Esophagus muscularis mucosa (tissue), 4 donors: Measurements from ENCODE around the gene SLC25A18.

ENCODE experiments used
- EP300 ChIP-seq: sonication (generic); formaldehyde crosslinking; IDR thresholded peaks from one replicate; pipeline ENCODE4 v1.6.1; 2017; ENCODE audit warnings: antibody characterized with exemption
- POLR2A ChIP-seq: fragments of 450-650 bp; IDR thresholded peaks from one replicate; pipeline ENCODE4 v1.6.1; 2017; ENCODE audit warnings: antibody characterized with exemption, moderate library complexity, mild to moderate bottlenecking, low read depth
- POLR2AphosphoS5 ChIP-seq, 2 donors: sonication (generic); formaldehyde crosslinking; IDR thresholded peaks; one replicate each; pipeline ENCODE4 v1.6.1; 2017; ENCODE audit warnings: antibody characterized with exemption in 2 of 2
- TF ChIP-seq, protein P1 (sequence below), 3 experiments: fragments of 200-600 bp in 2 of 3; fragments of 450-650 bp in 1 of 3; sonication (generic) in 2 of 3; IDR thresholded peaks; one replicate each; pipeline ENCODE4 v1.5.1; 2017 to 2019; ENCODE audit warnings: antibody characterized with exemption in 3 of 3, mild to moderate bottlenecking in 2 of 3, moderate library complexity in 1 of 3

DNA sequence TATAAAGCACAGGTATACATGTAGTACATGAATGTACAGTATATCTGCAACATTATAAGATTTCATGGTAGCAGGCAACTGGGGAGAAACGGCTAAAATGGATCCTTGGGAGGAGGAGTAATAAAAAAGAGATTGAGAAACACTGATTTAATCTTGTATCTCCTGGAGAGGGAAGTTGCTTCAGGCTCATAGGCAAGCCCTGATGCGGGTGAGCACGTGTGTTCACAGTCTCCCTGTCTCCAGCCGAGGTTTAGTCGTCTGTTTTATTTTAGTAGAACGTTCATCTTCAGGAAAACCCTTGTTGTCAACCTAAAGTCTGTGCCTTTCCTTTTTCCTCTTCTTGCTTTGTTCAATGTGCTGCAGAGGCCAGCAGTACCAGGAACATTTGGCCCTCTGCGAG lies 21.8 kb upstream of the SLC25A18 start:
- TF ChIP-seq, protein P1, sequence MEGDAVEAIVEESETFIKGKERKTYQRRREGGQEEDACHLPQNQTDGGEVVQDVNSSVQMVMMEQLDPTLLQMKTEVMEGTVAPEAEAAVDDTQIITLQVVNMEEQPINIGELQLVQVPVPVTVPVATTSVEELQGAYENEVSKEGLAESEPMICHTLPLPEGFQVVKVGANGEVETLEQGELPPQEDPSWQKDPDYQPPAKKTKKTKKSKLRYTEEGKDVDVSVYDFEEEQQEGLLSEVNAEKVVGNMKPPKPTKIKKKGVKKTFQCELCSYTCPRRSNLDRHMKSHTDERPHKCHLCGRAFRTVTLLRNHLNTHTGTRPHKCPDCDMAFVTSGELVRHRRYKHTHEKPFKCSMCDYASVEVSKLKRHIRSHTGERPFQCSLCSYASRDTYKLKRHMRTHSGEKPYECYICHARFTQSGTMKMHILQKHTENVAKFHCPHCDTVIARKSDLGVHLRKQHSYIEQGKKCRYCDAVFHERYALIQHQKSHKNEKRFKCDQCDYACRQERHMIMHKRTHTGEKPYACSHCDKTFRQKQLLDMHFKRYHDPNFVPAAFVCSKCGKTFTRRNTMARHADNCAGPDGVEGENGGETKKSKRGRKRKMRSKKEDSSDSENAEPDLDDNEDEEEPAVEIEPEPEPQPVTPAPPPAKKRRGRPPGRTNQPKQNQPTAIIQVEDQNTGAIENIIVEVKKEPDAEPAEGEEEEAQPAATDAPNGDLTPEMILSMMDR (IDR thresholded peaks at IDR 0.05), result no peak
- TF ChIP-seq EP300 (no peak), POLR2A (no peak), POLR2AphosphoS5 (IDR thresholded peaks at IDR 0.05) (no peak)
